GOT3 (cell line): ENCODE results near the gene DPYSL5.
"Not testable (repeated sequence)": the region's sequence is repeated elsewhere in the genome, so short reads cannot be mapped to it uniquely, and the experiment has no call there.

Experiments used
- DNase-seq: peaks from one replicate; lab custom pipeline; 2025; ENCODE audit warnings: mixed read lengths; lab: John Stamatoyannopoulos, UW

Gene DPYSL5, protein sequence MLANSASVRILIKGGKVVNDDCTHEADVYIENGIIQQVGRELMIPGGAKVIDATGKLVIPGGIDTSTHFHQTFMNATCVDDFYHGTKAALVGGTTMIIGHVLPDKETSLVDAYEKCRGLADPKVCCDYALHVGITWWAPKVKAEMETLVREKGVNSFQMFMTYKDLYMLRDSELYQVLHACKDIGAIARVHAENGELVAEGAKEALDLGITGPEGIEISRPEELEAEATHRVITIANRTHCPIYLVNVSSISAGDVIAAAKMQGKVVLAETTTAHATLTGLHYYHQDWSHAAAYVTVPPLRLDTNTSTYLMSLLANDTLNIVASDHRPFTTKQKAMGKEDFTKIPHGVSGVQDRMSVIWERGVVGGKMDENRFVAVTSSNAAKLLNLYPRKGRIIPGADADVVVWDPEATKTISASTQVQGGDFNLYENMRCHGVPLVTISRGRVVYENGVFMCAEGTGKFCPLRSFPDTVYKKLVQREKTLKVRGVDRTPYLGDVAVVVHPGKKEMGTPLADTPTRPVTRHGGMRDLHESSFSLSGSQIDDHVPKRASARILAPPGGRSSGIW

DNA sequence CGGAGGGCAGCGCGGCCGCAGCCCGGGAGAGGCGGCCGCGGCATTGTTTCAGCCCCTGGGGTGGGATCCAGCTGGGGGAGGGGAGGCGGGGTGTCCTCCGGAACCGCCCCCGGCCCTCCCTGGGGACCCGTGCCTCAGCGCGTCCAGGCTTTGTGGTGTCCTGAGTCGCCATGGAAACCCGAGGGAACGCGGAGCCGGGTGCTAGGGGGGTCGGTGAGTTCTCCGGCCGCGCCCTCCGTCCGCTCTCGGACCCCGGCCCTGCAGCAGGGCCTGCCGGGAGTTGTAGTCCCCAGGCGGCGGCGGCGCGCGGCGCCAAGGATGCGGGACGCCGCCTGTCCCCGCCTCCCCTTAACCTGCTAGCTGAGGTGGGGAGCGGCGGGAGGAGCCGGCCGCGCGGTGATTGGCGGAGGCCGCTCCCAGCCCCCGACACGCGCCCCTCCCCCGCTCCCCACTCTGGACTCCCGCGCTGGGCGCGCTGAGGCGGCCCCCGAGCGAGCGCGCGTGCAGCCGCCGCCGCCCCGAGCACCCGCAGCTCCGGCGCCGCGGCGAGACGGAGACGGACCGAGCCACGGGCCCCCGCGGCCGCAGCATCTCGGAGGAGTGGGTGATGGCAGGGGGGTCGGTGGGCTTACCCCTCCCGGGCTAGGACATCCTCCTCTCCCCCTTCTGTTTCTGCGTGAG is at the start of gene DPYSL5:
Gene DPYSL5 (plus strand): TSS at position 478 of the 681 bp plus-strand sequence. CDS start 50,368 bp downstream, outside the sequence.
- no peak for DNase-seq

DNA sequence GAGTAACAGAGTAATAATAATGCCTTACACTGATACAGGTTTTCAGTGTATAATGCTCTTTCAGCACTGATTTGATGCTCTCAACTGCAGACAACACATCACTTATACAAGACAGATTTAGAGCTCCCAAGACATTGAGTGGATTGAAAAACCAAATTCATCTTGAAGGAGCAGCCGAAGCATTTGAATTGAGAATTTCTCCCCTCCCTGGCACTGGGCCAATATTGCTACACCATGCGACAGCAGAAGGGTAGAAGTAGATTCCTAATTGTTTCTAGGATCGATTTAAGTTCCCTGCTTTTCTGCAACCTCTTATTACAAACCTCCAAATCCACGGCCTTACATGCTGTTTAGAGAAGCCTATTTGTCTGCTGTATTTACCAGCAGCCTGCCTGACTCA is 46.6 kb upstream of the DPYSL5 start:
- no peak for DNase-seq

DNA sequence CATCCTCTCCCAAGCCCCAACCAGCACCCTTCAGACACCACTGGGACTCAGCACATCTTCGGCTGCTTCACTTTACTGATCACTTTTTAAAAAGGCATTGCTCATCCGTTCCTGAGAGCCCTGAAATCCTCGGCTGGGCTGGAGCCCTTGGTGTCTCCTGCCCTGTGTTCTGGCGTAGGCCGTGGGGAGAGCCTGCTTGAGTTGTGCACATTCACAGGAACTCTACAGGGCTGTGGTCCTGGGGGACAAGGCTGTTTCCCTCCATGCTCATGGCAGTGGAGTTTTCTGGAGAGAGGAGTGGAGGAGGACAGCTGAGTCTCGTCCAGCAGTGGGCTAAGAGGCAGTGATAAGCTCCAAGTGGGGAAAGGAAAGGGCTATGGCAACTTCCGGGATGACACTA is 46.1 kb upstream of the DPYSL5 start:
- DNase-seq, result no peak

DNA sequence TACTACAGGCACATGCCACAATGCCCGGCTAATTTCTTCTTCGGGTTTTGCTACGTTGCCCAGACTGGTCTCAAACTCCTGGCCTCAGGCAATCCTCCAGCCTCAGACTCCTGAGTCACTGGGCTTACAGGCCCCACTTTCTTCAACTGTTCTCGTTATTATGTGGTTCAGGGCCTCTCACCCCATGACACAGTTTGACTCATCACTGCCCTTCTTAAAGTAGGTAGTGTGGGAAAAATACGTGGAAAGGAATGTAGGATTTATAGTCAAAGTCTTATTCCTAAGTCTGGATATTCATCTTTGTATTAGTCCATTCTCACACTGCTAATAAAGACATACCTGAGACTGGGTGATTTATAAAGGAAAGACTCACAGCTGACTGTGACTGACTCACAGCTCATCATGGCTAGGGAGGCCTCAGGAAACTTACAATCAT is 42.7 kb upstream of the DPYSL5 start:
- DNase-seq, result no peak

DNA sequence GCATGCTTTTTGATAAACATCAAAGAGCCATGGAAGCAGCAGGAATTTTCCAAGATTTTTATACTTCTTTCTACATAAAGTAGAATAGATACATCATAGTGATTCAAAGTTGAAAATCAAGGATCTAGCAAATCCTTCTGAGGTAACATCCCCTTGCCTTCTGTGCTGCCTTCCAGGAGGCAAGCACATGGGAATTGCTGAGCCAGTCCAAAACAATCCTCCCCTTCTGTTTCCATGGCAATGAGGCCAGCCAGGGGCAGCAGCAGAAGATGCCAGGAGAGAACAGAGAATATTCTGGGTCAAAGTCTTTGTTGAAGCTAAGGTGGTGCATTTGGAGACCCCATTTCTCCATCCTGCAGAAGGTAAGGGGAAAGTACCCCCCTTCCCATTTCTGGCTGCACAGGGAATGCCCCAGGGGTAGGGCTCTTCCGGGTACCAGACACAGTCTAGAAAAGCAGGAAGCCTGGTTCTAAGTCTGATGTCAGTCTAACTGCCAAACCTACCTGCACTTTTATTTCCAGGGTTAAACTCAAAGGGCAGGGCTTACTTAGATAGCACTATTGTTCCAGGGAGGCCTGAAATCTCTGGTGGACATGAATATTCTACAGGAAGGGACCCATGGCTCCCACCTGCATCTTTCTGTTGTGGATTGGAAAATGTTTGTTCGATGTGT is 40.0 kb upstream of the DPYSL5 start:
- DNase-seq, result no peak

DNA sequence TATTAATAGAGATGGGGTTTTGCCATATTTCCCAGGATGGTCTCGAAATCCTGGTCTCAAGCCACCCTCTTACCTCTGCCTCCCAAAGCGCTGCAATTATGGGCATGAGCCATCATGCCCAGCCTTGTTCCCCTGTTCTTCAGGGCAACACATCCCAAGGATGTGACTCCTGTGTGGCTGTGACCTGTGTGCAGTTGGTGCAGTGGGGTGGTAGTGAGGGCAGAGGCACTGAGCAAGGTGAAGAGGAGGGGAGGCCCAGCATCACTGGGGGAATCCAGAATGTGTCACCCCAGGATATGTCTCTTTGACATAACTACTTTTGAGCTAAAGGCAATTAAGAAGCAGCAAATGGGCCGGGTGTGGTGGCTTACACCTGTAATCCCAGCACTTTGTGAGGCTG is 38.7 kb upstream of the DPYSL5 start:
- no peak for DNase-seq

DNA sequence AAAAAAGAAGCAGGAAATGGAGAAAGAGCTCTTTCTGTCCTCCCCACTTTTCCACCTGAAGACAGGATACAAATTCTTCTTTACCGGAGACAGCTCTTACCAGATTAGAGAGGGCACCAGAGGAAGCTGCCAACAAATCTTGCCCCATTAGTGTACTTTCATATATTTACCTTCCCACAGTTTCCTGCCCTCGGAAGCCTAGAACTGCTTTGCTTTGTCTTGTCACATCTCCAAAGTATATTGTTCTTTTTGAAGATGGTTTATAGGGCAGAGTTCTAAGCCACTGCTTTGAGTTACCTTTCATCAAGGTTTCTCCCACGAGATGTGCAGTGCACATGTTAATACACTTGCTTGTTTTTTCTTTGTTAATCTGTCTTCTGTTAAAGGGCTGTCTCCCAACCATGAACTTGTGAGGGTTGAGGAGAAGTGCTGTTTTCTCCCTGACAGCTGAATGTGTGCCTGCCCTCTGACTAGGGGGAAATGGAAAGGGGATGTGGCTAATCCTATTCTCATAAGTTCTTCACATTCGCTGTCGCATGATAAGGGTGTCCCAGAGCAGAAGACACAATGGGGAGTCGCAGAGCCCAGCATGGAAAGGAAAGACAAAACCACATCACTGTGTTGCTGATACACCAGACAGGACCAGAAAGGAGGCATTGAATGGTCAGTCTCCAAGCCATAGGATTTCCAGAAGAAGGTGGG is 37.9 kb upstream of the DPYSL5 start:
- no peak for DNase-seq

DNA sequence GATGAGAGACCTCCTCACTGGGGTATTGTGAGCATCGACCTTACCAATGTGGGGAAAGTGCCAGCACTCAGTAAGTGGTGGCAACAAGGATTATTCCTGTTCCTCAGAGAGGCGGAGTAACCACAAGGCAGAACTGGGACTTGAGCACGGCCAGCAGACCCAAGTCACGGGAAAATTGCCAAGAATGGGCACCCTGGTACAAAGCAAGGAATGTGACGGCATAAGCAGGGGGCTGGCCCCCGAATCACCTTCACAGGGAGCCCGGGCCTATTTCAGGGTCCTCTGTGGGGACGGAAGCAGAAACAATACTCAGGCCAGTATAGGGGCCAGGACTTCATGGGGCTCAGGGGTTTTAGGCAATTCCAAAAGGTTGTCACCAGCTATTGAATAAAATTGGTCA is 36.7 kb upstream of the DPYSL5 start:
- no peak for DNase-seq

DNA sequence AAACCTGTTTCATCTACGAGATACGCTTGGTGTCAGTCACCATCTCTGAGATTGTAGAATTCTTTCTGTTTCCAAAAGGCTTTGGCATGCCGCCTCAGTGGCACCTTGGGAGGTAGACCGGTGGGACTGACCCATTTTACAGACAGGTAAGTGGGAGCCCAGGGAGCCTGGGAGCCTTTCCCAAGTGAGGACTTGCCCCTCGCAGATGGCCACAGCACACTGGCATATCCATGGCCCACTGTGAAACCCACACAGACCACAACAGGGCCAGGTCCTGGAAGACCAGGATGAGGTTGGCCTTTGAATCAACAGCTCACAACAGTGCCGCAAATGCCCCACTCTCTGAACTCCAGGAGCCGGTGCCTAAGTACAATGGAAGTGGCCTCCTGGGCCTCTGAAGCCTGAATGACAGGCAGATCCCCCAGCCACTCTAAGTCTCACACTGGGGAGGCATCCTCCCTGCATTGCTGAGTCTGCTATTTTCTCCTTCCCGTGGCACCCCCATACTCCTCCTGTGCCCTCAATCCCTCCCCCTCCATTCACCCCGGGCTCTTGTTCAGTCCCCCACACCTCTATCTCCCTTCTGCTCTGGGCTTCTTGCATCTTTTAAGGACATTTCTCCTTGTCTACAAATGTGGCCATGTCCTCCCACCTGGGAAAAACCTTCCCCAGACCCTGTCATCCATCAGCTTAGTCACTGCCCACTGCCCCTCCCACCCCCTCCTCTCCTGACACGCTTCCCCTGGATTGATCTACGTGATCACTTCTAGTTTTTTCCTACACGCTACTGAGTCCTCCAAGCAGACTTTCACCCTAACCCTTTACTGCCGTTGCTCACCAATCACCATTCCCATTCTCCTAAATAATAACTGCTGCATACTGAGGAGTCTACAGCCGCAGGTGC is 35.9 kb upstream of the DPYSL5 start:
- DNase-seq, result no peak

DNA sequence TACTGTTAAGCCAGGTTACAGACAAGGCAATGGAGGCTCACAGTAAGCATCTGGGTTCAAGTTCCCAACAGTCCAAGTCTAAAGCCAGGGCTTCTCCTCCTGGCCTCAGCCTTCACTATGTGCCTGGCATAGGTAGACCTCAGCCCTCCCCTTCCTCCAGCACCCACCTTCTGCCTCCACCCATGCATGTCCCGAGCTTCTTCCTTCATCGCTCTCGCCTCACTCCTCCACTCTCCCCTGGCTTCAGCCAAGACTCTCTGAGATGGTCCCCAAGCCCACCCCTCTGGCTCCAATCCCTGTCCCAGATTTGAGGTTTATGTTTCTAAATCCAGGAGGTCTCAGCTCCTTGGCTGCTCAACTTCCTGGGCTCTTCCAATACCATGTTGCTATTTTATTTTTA is 35.2 kb upstream of the DPYSL5 start:
- no peak for DNase-seq

DNA sequence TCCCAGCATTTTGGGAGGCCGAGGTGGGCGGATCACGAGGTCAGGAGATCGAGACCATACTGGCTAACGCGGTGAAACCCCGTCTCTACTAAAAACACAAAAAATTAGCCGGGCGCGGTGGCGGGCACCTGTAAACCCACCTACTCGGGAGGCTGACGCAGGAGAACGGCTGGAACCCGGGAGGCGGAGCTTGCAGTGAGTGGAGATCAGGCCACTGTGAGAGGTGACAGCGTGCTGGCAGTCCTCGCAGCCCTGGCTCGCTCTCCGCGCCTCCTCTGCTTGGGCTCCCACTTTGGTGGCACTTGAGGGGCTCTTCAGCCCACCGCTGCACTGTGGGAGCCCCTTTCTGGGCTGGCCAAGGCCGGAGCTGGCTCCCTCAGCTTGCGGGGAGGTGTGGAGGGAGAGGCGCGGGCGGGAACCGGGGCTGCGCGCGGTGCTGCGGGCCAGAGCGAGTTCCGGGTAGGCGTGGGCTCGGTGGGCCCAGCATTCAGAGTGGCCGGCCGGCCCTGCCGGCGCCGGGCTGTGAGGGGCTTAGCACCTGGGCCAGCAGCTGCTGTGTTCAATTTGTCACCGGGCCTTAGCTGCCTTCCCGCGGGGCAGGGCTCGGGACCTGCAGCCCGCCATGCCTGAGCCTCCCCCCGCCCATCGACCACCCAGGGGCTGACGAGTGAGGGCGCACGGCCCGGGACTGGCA is 33.7 kb upstream of the DPYSL5 start:
- not testable (repeated sequence) for DNase-seq

DNA sequence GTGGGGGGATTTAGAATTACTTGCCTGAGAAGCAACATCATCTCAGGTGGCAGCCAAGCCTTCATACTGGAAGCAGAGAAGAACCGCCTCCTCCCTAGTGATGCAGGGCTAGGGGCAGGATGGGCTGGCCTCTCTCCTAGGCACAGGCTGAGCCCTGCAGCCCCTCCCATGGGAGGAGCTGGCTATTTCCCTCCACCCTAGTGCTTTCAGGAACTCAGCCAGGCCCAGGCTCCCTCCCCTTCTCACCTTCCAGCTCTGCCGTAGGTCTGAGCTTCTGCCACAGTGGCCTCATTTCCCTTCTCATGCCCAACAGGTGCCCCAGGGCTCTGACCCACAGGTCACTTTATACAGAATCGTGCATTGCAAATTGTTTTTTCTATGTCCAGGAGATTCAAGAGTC is 31.0 kb upstream of the DPYSL5 start:
- no peak for DNase-seq

DNA sequence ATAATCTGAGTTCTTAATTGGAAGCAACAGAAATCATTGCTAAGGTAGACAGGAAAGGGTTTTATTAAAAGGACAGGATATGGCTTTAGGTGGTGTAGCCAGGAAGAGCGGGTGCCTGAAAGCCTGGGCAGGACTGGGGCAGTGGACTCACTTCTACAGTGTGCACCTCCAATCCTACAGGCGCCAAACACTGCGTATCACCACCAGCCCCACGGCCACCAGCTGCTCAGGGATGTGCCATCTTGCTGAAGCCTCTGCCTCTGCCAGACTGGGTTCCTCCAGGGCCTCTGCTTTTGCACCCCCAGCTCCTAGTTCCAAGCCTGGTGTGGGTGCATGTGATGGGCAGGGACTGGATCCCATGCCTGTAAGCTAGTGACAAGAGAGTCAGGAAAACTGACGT is 29.7 kb upstream of the DPYSL5 start:
- no peak for DNase-seq

DNA sequence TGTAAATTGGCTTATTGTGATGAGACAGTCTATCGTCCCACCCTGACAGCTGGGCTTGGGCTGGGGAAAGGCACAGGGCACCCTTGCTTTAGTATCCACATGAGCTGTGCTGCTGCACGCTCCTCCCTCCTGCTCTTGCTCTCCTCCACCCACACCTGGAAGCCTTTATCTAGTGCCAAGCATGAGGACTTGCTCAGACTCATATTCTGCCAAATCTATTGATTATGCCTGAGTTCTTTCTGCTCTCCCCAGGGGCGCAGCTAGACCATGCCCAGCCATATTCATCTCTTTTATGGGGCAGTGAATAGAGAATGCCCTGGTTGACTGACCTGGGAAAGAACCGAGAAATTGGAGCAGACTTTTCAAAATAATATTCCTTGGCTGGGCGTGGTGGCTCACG is 29.0 kb upstream of the DPYSL5 start:
- no peak for DNase-seq

DNA sequence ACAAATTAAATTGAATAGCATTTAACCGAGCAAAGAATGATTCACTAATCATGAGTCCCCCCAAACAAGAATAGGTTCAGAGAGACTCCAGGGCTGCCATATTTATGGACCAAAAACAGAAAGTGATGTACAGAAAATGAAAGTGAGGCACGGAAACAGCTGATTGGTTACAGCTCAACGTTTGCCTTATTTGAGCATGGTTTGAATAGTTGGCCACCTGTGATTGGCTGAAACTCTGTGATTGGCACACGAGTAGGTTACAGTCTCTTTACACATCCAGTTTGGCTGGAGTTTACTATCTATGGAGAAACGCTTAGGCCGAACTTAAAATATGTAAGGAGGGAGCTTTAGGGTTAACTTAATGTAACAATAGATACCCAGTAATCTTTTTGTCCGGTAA is 27.0 kb upstream of the DPYSL5 start:
- no peak for DNase-seq

DNA sequence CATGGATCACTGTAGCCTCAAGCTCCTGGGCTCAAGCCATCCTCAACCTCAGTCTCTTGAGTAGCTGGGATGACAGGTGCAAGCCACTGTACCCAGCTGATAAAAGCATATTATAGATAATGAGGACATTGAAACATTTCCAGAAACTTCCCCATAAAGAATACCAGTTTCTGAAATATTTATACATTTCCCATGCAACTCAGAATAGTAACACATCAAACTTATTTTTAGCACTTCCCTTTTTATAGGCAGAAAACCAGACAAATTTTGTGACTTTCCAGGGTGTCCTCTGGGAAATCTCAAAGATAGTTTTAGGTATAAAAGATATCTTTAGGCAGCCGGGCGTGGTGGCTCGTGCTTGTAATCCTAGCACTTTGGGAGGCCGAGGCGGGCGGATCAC is 25.1 kb upstream of the DPYSL5 start:
- no peak for DNase-seq

DNA sequence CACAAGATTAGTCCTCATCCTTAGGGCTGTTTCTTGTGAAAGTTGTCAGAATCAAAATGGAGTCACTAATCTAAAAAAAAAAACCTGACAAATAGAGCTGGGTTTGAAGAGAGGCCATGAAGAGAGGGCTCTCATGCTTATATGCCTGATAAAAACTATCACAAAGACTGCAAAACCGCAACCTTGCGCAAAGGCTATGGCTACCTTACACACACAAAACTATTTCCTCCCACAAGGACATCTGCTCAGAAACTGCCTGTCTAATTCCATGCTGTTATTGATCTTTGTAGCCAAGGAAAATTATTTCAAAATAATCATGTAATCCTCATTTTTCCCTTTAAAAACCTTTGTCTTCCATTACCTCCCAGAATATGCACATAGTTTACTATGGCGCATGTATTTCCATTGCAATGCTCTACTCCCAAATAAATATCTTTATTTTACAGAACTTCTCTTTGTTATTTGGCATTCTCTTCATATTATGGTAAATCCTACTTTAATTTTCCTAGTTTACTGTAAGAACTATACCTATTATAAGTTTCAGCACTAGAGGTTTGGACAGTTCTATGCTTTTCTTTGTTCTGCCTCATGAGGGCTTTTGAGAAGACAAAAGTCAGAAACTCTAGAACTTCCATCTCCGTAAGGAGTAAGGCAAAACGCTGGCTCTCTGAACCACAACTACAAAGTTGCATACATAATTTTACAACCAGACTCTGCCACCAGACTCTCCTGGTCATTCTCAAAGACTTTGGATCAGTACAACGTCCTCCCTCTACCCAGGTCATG is 9.6 kb upstream of the DPYSL5 start:
- DNase-seq, result no peak

DNA sequence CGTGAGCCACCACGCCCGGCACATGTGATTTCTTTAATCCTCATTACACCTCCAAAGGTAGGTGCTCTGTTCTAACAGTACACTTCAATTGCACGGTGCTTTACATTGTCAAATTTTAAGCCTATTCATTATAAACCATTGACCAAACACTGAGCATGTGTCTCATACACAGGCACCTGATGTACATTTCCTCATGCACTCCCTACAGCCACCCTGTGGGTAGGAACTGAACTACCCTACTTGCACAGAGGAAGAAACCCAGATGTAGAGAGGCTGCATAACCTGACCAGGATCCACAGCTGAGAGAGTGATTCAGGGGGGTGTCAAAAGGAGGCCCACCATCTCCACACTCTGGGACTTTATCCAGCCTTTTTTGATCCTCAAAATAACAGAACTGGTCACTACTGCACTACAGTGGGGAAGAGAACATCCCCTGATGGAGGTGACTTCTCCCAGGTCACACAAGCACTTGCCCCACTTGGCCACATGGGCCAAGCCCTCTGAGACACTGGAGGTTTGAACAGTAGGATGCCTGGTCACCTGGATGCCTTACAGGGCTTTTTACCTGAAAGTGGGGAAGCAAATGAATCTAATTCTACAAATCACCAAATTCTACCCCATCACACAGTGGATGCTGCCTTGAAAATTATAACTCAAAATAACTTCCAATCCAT is 6.9 kb upstream of the DPYSL5 start:
- no peak for DNase-seq

DNA sequence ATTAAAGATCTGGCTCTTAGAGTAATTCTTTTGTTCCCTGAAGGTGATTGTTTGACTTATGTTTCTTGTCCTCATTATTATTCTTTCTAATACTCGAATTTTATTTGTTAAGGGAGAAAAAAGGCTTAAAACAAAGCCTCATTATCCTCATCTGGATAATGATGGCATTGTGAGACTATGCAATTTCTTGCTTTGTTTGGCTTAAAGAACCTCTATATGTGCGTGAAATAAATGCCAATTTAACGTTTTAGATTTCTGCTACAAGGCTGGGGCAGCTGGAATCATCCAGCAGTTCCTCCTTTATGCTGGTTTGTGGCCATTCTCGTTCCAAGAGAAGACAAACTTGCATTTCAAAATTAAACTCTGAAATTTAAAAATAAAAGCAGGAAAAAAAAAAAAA is 4.9 kb upstream of the DPYSL5 start:
- no peak for DNase-seq
